GM23338 (cell line): ENCODE results near the gene CHGA. TPM values are rescaled to one million over a fixed set of nuclear protein-coding genes. Genes with fewer than 3 reads are reported as not detected.

Source experiments
- ATAC-seq: fragments of 200-7000 bp; cut with Tn5 transposase; 3 replicates; pipeline ENCODE4 v1.9.1; 2020
- DNase-seq: peaks from one replicate; pipeline ENCODE4 v3.0.0-alpha.2; 2015; ENCODE audit warnings: low spot score
- H2AFZ ChIP-seq: fragments of 200-600 bp; sonication (generic); 2 replicates; pipeline ENCODE4 v1.8.0; 2016; ENCODE audit warnings: antibody characterized with exemption, mild to moderate bottlenecking, moderate library complexity
- H3F3A ChIP-seq: fragments of 200-600 bp; sonication (generic); replicated peaks from 2 replicates; pipeline ENCODE4 v1.8.0; 2017; ENCODE audit warnings: antibody characterized with exemption, mixed run types, low read depth
- H3K27ac ChIP-seq: fragments of 200-600 bp; sonication (generic); 2 replicates; pipeline ENCODE4 v1.6.1; 2016; ENCODE audit warnings: low read depth
- H3K27me3 ChIP-seq: fragments of 200-600 bp; sonication (generic); 2 replicates; pipeline ENCODE4 v1.8.0; 2016; ENCODE audit warnings: mild to moderate bottlenecking, mixed run types, moderate library complexity; ENCODE audit not compliant: insufficient read depth
- H3K36me3 ChIP-seq: fragments of 200-600 bp; sonication (generic); 2 replicates; pipeline ENCODE4 v1.8.0; 2016; ENCODE audit warnings: mild to moderate bottlenecking; ENCODE audit not compliant: insufficient read depth
- H3K4me1 ChIP-seq: fragments of 200-600 bp; sonication (generic); 2 replicates; pipeline ENCODE4 v1.8.0; 2016; ENCODE audit warnings: mild to moderate bottlenecking, moderate library complexity; ENCODE audit not compliant: insufficient read depth
- H3K4me2 ChIP-seq: fragments of 200-600 bp; sonication (generic); 2 replicates; pipeline ENCODE4 v1.7.1; 2017; ENCODE audit warnings: mixed run types
- H3K4me3 ChIP-seq: fragments of 200-600 bp; sonication (generic); 2 replicates; pipeline ENCODE4 v1.6.1; 2016; ENCODE audit warnings: mixed run types
- H3K79me2 ChIP-seq: fragments of 200-600 bp; sonication (generic); replicated peaks from 2 replicates; pipeline ENCODE4 v1.8.0; 2017; ENCODE audit warnings: mild to moderate bottlenecking; ENCODE audit not compliant: insufficient read depth
- H3K9me2 ChIP-seq: fragments of 200-600 bp; sonication (generic); 2 replicates; pipeline ENCODE4 v1.8.0; 2017; ENCODE audit not compliant: insufficient read depth
- H4K20me1 ChIP-seq: fragments of 200-600 bp; sonication (generic); replicated peaks from 2 replicates; pipeline ENCODE4 v1.8.0; 2017; ENCODE audit warnings: mild to moderate bottlenecking; ENCODE audit not compliant: insufficient read depth
- H3K27ac Mint-ChIP-seq: 2 replicates; pipeline ENCODE4 v1.8.0; 2020; ENCODE audit warnings: inconsistent platforms, mild to moderate bottlenecking, moderate library complexity, mixed read lengths
- H3K27me3 Mint-ChIP-seq: 3 replicates; pipeline ENCODE4 v1.8.0; 2022; ENCODE audit warnings: low read depth, mild to moderate bottlenecking, moderate library complexity, mixed read lengths, inconsistent platforms; ENCODE audit not compliant: insufficient read depth, poor library complexity
- H3K36me3 Mint-ChIP-seq: 3 replicates; pipeline ENCODE4 v1.8.0; 2021; ENCODE audit warnings: low read depth, mild to moderate bottlenecking, inconsistent platforms, moderate library complexity, mixed read lengths
- H3K4me1 Mint-ChIP-seq: 3 replicates; pipeline ENCODE4 v1.8.0; 2020; ENCODE audit warnings: mild to moderate bottlenecking, inconsistent platforms, mixed read lengths
- H3K4me3 Mint-ChIP-seq: 3 replicates; pipeline ENCODE4 v1.8.0; 2021; ENCODE audit warnings: moderate library complexity, mild to moderate bottlenecking, inconsistent platforms, mixed read lengths
- H3K9me3 Mint-ChIP-seq: 3 replicates; pipeline ENCODE4 v1.8.0; 2020; ENCODE audit warnings: moderate library complexity, mild to moderate bottlenecking, inconsistent platforms, mixed read lengths
- CREB1 ChIP-seq: fragments of 250-450 bp; sonication (Bioruptor Pico); IDR thresholded peaks from 2 replicates; pipeline ENCODE4 v1.5.0; 2020; ENCODE audit warnings: low read depth, mild to moderate bottlenecking, moderate library complexity
- CTCF ChIP-seq, 2 experiments: fragments of 200-600 bp in 1 of 2; sonication (generic) in 1 of 2; conservative IDR thresholded peaks; 2 replicates each; pipeline versions ENCODE4 v1.5.1 to v1.6.1; 2016 to 2017; ENCODE audit warnings: antibody characterized with exemption in 2 of 2, low read depth in 2 of 2, mild to moderate bottlenecking in 2 of 2, moderate library complexity in 1 of 2
- ETS1 ChIP-seq: IDR thresholded peaks from 2 replicates; pipeline ENCODE4 v1.6.1; 2016; ENCODE audit warnings: antibody characterized with exemption
- NANOG ChIP-seq: IDR thresholded peaks from 2 replicates; pipeline ENCODE4 v1.6.1; 2016; ENCODE audit warnings: antibody characterized with exemption, borderline replicate concordance
- ZNF114 ChIP-seq: fragments of 250-450 bp; sonication (Bioruptor Pico); IDR thresholded peaks from 2 replicates; pipeline ENCODE4 v1.5.0; 2020; ENCODE audit warnings: mild to moderate bottlenecking, moderate library complexity
- ZNF462 ChIP-seq: fragments of 250-450 bp; sonication (Bioruptor Pico); IDR thresholded peaks from 2 replicates; pipeline ENCODE4 v1.5.0; 2020; ENCODE audit warnings: mild to moderate bottlenecking, moderate library complexity
- polyA plus RNA-seq: library from polyadenylated mRNA; unstranded; fragments of >200 nt; fragmentation: Nextera tagmentation; extraction: Ambion mirVana; gene quantifications from 2 replicates; pipeline ENCODE4 v1.2.1, GENCODE V29; 2016
- total RNA-seq: library from RNA; depleted of rRNA; stranded (reverse); fragments of >200 nt; shearing (Covaris generic); gene quantifications from 2 replicates; pipeline ENCODE4 v1.2.3, GENCODE V29; 2014

CHGA gene
- total and polyA plus RNA-seq, 2 experiments from 2014 or later = 13.9 to 19.6 TPM

- TF ChIP-seq ZNF114 (no peak), ETS1 (no peak)
These were observed 38.0 kb downstream of the CHGA start (continued) for GRCh38 chr14:92960706-92961566.

GRCh38 chr14:92961567-92961855, 38.6 kb downstream of the CHGA start:
- no peak overlapping the region for H3K4me3 ChIP-seq
- no peaks in the 10 kb centered on the region for H3K27me3 ChIP-seq
- no peak overlapping the region for H3K27ac Mint-ChIP-seq
- no peaks in the 10 kb centered on the region; the same call in 1 of the 2 replicates for H3K4me1 ChIP-seq
- no peak overlapping the region for H3K4me2 ChIP-seq
- H3F3A ChIP-seq = no peaks in the 10 kb centered on the region
- no peak for DNase-seq
- peaks cover 22% of the 10 kb centered on the region for H3K4me1 Mint-ChIP-seq
- no peak overlapping the region for H2AFZ ChIP-seq
- TF ChIP-seq CREB1 (CRISPR knock-in tag) = no peak
- H4K20me1 ChIP-seq = peaks cover 20% of the 10 kb centered on the region
- peaks cover 28% of the 10 kb centered on the region for H3K36me3 Mint-ChIP-seq
- no peaks in the 10 kb centered on the region for H3K9me2 ChIP-seq
- 0 out of 3 replicates have a peak, but pooled peaks cover 5% of the 10 kb centered on the region for H3K9me3 Mint-ChIP-seq
- no peak for ATAC-seq
- H3K27me3 Mint-ChIP-seq = peaks cover 13% of the 10 kb centered on the region
- peaks cover 20% of the 10 kb centered on the region for H3K79me2 ChIP-seq
- no peak overlapping the region for H3K4me3 Mint-ChIP-seq
- no peak overlapping the region for H3K27ac ChIP-seq
- H3K36me3 ChIP-seq = no peaks in the 10 kb centered on the region

- peaks cover 20% of the 10 kb centered on the region for H4K20me1 ChIP-seq
- Mint-ChIP-seq H3K36me3 (peaks cover 30% of the 10 kb centered on the region), H3K4me3 (no peak overlapping the region), H3K9me3 (0 out of 3 replicates have a peak, but pooled peaks cover 5% of the 10 kb centered on the region), H3K4me1 (peaks cover 22% of the 10 kb centered on the region), H3K27me3 (peaks cover 13% of the 10 kb centered on the region), H3K27ac (peak overlapping the region; percentile 56; the same call in 1 of the 2 replicates)
- no peaks in the 10 kb centered on the region for H3F3A ChIP-seq
- no peak overlapping the region for H3K4me3 ChIP-seq
- H2AFZ ChIP-seq = no peak overlapping the region
- ATAC-seq = no peak
- no peak for DNase-seq
- no peaks in the 10 kb centered on the region for H3K9me2 ChIP-seq
- H3K27ac ChIP-seq = no peak overlapping the region
- no peaks in the 10 kb centered on the region for H3K27me3 ChIP-seq
- no peaks in the 10 kb centered on the region for H3K36me3 ChIP-seq
- no peaks in the 10 kb centered on the region; the same call in 1 of the 2 replicates for H3K4me1 ChIP-seq
- peaks cover 27% of the 10 kb centered on the region for H3K79me2 ChIP-seq
- H3K4me2 ChIP-seq = no peak overlapping the region
- TF ChIP-seq ETS1 (no peak), ZNF114 (no peak), CTCF (conservative IDR thresholded peaks at IDR 0.05; ENCODE audit: low read depth in 2 of 2) (no peak), NANOG (no peak), ZNF462 (CRISPR knock-in tag) (no peak)
These were observed 39.3 kb downstream of the CHGA start for GRCh38 chr14:92962031-92962830.
